ENCODE results near the gene NIT1. TPM values are rescaled to one million over a fixed set of nuclear protein-coding genes. Genes with fewer than 3 reads are reported as not detected.

Gene NIT1
- total RNA-seq, 1 experiment from 2014 or later = 39.6 TPM

DNA sequence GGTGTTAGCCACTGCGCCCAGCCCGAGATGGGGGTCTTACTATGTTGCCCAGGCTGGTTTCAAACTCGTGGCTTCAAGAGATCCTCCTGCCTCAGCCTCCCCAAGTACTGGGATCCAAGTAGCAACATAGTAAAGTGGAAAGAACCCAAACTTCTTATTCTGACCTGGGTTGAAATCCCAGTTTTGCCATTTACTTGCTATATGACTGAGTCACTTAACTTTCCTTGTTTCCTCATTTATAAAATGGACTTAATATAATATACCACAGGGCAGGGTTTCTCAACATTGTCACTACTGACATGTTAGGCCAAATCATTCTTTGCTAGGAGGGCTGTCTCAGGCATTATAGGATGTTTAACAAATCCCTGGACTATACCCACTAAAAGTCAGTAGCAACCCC, 6.8 kb upstream of the NIT1 start:
- Histone ChIP-seq H3K9me3 (ENCODE audit: control insufficient read depth, low read depth, low read length) (no peaks in the 10 kb centered on the region), H3K27ac (ENCODE audit: insufficient read length, low read depth, low read length) (no peak overlapping the region), H4K91ac (ENCODE audit: insufficient read length, low read depth, low read length) (no peak overlapping the region), H3K79me1 (ENCODE audit: insufficient read depth, low read depth, low read length, poor library complexity, severe bottlenecking) (peaks cover 8% of the 10 kb centered on the region), H4K5ac (ENCODE audit: insufficient read length, low read depth, low read length) (no peak overlapping the region), H3K23me2 (ENCODE audit: insufficient read length, low read depth, low read length, poor library complexity, severe bottlenecking) (no peaks in the 10 kb centered on the region), H2AFZ (ENCODE audit: low read length) (no peak overlapping the region), H3K4me1 (ENCODE audit: insufficient read depth, low read length) (no peaks in the 10 kb centered on the region), H3K79me2 (ENCODE audit: insufficient read depth, low read length) (peaks cover 10% of the 10 kb centered on the region; the same call in 1 of the 2 replicates), H2BK5ac (ENCODE audit: insufficient read length, low read length) (no peak overlapping the region), H3K4me2 (ENCODE audit: insufficient read depth, insufficient read length, low read length) (no peak overlapping the region), H2AK5ac (ENCODE audit: insufficient read length, low read length) (no peak overlapping the region), H3K23ac (ENCODE audit: insufficient read length, low read depth, low read length) (no peak overlapping the region), H3K27me3 (ENCODE audit: insufficient read depth, low read length) (no peaks in the 10 kb centered on the region), H3T11ph (ENCODE audit: low read length) (no peak overlapping the region), H3K4ac (ENCODE audit: low read depth, low read length) (no peak overlapping the region), H4K20me1 (ENCODE audit: control insufficient read depth, insufficient read depth, insufficient read length) (no peaks in the 10 kb centered on the region), H2BK12ac (ENCODE audit: insufficient read length, low read depth, low read length) (no peak overlapping the region), H3K56ac (ENCODE audit: insufficient read length, low read depth, low read length) (no peak overlapping the region), H3K18ac (ENCODE audit: insufficient read length, low read depth, low read length) (no peak overlapping the region), H2BK120ac (ENCODE audit: low read depth, low read length, poor library complexity, severe bottlenecking) (no peak overlapping the region), H2BK15ac (ENCODE audit: low read depth, low read length) (no peak overlapping the region), H2BK20ac (ENCODE audit: low read depth, low read length, poor library complexity, severe bottlenecking) (no peak overlapping the region), H4K8ac (replicated peaks; ENCODE audit: insufficient read length, low read depth, low read length) (no peak overlapping the region), H3K9ac (ENCODE audit: extremely low read depth, insufficient read length, low read length) (no peak overlapping the region), H3K14ac (ENCODE audit: insufficient read depth, low read length) (no peak overlapping the region)
- no peak overlapping the region for H3K27ac Mint-ChIP-seq
- no peak for DNase-seq
- no peak overlapping the region for H3K4me3 Mint-ChIP-seq
- TF ChIP-seq, protein P1, sequence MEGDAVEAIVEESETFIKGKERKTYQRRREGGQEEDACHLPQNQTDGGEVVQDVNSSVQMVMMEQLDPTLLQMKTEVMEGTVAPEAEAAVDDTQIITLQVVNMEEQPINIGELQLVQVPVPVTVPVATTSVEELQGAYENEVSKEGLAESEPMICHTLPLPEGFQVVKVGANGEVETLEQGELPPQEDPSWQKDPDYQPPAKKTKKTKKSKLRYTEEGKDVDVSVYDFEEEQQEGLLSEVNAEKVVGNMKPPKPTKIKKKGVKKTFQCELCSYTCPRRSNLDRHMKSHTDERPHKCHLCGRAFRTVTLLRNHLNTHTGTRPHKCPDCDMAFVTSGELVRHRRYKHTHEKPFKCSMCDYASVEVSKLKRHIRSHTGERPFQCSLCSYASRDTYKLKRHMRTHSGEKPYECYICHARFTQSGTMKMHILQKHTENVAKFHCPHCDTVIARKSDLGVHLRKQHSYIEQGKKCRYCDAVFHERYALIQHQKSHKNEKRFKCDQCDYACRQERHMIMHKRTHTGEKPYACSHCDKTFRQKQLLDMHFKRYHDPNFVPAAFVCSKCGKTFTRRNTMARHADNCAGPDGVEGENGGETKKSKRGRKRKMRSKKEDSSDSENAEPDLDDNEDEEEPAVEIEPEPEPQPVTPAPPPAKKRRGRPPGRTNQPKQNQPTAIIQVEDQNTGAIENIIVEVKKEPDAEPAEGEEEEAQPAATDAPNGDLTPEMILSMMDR (conservative IDR thresholded peaks at IDR 0.05) = no peak
- peaks cover 0 to 11% (median 4%) of the 10 kb centered on the region in 3 experiments; a peak in 5 of 7 replicates for H3K36me3 Mint-ChIP-seq (ENCODE audit: insufficient read depth in 1 of 3, low read depth in 3 of 3)
- H3K9me3 Mint-ChIP-seq = no peaks in the 10 kb centered on the region
- WGBS (ENCODE audit: extremely low coverage, insufficient read length, low lambda C conversion rate) = no CpG with 5 or more reads among the region's 3 CpGs
- H3K4me1 Mint-ChIP-seq = peaks cover 0 to 5% of the 10 kb centered on the region in 2 experiments; a peak in 2 of 4 replicates
- H3K27me3 Mint-ChIP-seq (ENCODE audit: low read depth) = no peaks in the 10 kb centered on the region
